ENCODE results near the gene PEPD.

The PEPD gene

DNA sequence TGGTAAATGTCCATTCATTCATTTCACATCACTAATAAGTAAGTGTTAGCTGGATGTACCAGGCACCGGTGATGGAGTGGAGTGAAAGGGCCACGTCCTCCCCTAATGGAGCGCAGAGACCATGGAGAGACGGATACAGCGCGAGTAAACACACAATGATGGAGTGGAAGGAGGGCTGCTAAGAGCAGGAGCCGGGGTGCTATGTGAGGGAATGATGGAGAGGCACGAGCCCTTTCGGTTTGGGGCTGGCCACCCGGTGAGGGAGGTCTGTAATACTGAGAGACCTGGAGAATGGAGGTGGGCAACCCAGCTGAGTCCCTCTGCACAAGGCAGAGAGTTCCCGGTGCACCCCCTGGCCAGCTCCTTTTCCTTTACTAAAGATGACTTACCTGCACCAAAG is 53.7 kb downstream of the PEPD start:
- DNase-seq (ENCODE audit: low read depth) = no peak
- no peak overlapping the region for H3K4me3 ChIP-seq (ENCODE audit: control insufficient read depth, low read depth, low read length)
- TF ChIP-seq, protein P1, sequence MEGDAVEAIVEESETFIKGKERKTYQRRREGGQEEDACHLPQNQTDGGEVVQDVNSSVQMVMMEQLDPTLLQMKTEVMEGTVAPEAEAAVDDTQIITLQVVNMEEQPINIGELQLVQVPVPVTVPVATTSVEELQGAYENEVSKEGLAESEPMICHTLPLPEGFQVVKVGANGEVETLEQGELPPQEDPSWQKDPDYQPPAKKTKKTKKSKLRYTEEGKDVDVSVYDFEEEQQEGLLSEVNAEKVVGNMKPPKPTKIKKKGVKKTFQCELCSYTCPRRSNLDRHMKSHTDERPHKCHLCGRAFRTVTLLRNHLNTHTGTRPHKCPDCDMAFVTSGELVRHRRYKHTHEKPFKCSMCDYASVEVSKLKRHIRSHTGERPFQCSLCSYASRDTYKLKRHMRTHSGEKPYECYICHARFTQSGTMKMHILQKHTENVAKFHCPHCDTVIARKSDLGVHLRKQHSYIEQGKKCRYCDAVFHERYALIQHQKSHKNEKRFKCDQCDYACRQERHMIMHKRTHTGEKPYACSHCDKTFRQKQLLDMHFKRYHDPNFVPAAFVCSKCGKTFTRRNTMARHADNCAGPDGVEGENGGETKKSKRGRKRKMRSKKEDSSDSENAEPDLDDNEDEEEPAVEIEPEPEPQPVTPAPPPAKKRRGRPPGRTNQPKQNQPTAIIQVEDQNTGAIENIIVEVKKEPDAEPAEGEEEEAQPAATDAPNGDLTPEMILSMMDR (conservative IDR thresholded peaks at IDR 0.05; ENCODE audit: control insufficient read depth, insufficient read depth, low read depth, low read length) = no peak

DNA sequence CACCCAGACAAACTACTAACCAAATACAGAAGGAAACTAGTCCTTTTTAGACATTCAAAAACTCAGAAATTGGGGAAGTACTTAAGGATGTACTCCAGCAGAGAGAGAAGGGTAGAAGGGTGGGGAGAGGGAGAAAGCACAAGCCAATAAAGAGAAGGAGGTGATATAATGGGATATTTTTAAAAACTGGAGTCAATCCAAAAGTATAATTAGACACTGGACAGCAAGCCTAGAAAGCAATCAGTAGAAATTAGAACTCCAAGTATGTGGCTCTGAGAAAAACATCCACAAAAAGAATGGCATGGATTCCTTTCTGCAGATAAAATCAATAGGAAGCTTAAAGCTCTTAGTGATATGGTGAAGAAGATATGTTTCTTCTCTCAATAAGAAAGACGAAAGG is 55.8 kb downstream of the PEPD start:
- no peak overlapping the region for H3K4me3 ChIP-seq (ENCODE audit: control insufficient read depth, low read depth, low read length)
- DNase-seq (ENCODE audit: low read depth) = no peak
- TF ChIP-seq, protein P1 (conservative IDR thresholded peaks at IDR 0.05; ENCODE audit: control insufficient read depth, insufficient read depth, low read depth, low read length) = no peak

DNA sequence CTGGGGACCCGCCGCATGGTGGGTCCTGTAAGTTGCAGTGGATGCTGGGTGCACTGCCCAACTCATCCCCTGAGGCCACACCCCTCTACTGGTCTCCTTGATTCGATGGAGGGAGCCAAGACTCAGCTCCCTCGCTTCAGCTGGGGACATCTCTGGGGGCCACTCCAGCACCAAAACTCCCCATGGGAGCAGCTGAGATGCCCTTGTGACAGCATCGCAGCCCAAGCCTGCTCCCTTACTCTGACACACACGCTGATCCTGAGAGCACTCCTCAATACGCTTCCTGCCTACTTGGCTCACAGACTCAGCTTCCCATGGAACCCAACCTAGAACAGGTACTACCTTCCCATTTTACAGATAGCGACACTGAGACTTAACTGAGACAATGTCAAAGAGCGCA is 56.2 kb downstream of the PEPD start:
- TF ChIP-seq, protein P1 (conservative IDR thresholded peaks at IDR 0.05; ENCODE audit: control insufficient read depth, insufficient read depth, low read depth, low read length) = no peak
- no peak overlapping the region for H3K4me3 ChIP-seq (ENCODE audit: control insufficient read depth, low read depth, low read length)
- no peak for DNase-seq (ENCODE audit: low read depth)

DNA sequence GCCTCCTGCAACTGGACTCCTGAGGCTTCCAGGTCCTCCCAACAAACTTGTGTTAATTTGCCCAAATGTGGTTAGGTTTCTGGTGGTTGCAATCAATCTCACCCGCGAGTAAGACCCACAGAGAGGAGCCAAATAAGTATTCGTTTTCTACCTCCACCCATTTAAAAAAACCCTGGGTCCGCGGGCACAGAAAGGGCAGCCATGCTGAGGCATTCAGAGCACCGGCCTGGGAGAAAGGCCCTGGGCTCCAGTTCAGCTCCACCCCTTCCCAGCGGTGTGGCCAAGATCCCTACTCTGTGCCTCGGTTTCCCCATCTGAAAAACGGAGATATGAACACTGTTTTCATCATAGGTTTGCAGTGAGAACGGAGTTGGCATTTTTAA is 56.9 kb downstream of the PEPD start:
- no peak overlapping the region for H3K4me3 ChIP-seq (ENCODE audit: control insufficient read depth, low read depth, low read length)
- DNase-seq (ENCODE audit: low read depth) = no peak
- TF ChIP-seq, protein P1 (conservative IDR thresholded peaks at IDR 0.05; ENCODE audit: control insufficient read depth, insufficient read depth, low read depth, low read length) = no peak

DNA sequence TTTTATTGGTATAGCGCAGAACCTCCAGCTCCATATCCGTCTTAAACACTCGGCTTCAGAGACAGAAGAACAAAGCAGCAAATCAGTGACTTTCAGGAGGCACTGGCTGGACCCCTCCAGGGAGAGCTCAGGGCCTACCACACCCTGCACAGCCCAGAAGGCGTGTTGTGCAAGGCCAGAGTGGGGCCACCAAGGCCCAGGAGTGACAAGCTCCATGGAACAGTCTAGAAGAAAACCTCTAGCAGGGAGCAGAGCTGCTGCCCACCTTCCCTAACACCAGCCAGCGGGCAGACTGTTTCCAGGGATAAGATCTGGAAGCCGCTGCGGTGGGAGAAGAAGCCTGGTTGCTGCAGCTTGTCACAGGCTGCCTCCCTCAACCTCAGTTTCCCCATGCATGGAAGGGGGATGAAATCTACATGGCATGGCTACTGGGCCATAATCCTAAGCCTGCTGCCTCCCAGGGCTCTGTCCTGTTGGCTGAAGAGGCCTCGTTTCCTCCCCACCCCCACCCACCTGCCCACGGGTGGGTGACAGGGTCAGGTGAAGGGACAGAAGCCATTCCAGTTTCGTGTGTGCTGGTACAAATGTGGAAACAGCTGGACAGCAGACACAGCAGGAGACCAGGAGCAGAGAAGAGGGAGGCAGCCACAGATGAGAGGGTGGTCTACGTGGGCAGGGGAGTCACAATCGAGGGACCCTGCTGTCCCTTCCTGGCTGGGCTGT is 57.4 kb downstream of the PEPD start:
- DNase-seq (ENCODE audit: low read depth) = no peak
- no peak overlapping the region for H3K4me3 ChIP-seq (ENCODE audit: control insufficient read depth, low read depth, low read length)
- TF ChIP-seq, protein P1 (conservative IDR thresholded peaks at IDR 0.05; ENCODE audit: control insufficient read depth, insufficient read depth, low read depth, low read length) = no peak

DNA sequence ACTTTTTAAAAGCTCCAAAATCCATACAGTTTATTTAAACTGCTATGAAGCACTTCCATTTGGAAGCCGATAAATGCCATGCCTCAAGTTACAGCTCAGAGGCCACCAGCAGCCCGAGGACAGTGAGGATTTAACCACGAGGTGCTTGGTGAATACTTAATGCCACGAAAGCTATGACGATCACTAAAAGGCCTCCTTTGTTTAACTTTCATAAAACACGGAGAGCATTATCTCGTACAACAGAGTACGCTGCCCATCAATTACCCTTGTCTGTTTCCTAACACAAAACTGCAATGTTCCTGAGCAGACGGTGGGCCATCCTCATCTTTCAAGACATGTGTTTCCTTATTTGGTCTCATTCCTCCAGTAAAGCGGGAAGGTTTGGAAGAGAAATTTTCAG is 58.4 kb downstream of the PEPD start:
- H3K4me3 ChIP-seq (ENCODE audit: control insufficient read depth, low read depth, low read length) = no peak overlapping the region
- TF ChIP-seq, protein P1 (conservative IDR thresholded peaks at IDR 0.05; ENCODE audit: control insufficient read depth, insufficient read depth, low read depth, low read length) = no peak
- no peak for DNase-seq (ENCODE audit: low read depth)
